GM21737 (cell line): ENCODE measurements around the gene ZNF775.

Experiments
- ATAC-seq: cut with Tn5 transposase; IDR thresholded peaks from one replicate; pipeline ENCODE4 v1.9.1; 2021; ENCODE audit warnings: mild to moderate bottlenecking, moderate library complexity; ENCODE audit not compliant: unreplicated experiment

Gene ZNF775

GRCh38 chr7:150435390-150436073 lies 56.4 kb downstream of the ZNF775 start:
- peak; percentile 83 for ATAC-seq

GRCh38 chr7:150439967-150440366 lies 60.8 kb downstream of the ZNF775 start:
- ATAC-seq: no peak

GRCh38 chr7:150441524-150441923 lies 62.4 kb downstream of the ZNF775 start:
- ATAC-seq: no peak

GRCh38 chr7:150442811-150443210 lies 63.7 kb downstream of the ZNF775 start:
- no peak for ATAC-seq

- ATAC-seq: no peak
Measured at GRCh38 chr7:150443793-150444540, 64.8 kb downstream of the ZNF775 start.

- ATAC-seq: no peak
Measured at GRCh38 chr7:150444674-150445365, 65.7 kb downstream of the ZNF775 start.

- no peak for ATAC-seq
Measured at GRCh38 chr7:150446288-150446938, 67.3 kb downstream of the ZNF775 start.
